HepG2 (cell line): Measurements from ENCODE around the gene ZBTB17. TPM values are rescaled to one million over a fixed set of nuclear protein-coding genes. Genes with fewer than 3 reads are reported as not detected.

Source experiments
- AGO2 ChIP-seq: fragments of 200-400 bp; formaldehyde crosslinking; optimal IDR thresholded peaks from 2 replicates; pipeline ENCODE3; 2017; ENCODE audit warnings: mild to moderate bottlenecking, low read depth, low read length, moderate library complexity
- ARNTL ChIP-seq: sonication (generic); formaldehyde crosslinking; IDR thresholded peaks from 2 replicates; pipeline ENCODE4 v1.4.0; 2020; ENCODE audit warnings: mild to moderate bottlenecking, missing genetic modification reagents
- FOXA3 ChIP-seq: IDR thresholded peaks from 2 replicates; pipeline ENCODE4 v1.6.1; 2016; ENCODE audit warnings: missing genetic modification reagents, missing compliant biosample characterization
- GATAD2A ChIP-seq: IDR thresholded peaks from 2 replicates; pipeline ENCODE4 v1.6.1; 2016
- KDM4B ChIP-seq: sonication (generic); formaldehyde crosslinking; IDR thresholded peaks from 2 replicates; pipeline ENCODE4 v1.4.0; 2020; ENCODE audit warnings: missing genetic modification reagents
- MBD4 ChIP-seq: IDR thresholded peaks from 2 replicates; pipeline ENCODE4 v1.6.1; 2012; ENCODE audit warnings: low read length, inconsistent platforms, borderline replicate concordance
- MED1 ChIP-seq: sonication (generic); formaldehyde crosslinking; IDR thresholded peaks from 2 replicates; pipeline ENCODE4 v1.4.0; 2020; ENCODE audit warnings: missing genetic modification reagents
- MYC ChIP-seq: sonication (generic); formaldehyde crosslinking; IDR thresholded peaks from 2 replicates; pipeline ENCODE4 v1.9.0; 2021; ENCODE audit warnings: missing genetic modification reagents, borderline replicate concordance
- NR2F6 ChIP-seq, 2 experiments: IDR thresholded peaks; 2 replicates each; pipeline ENCODE4 v1.6.1; 2016; ENCODE audit warnings: antibody characterized with exemption in 1 of 2, mild to moderate bottlenecking in 1 of 2
- SAP130 ChIP-seq: IDR thresholded peaks from 2 replicates; pipeline ENCODE4 v1.6.1; 2016; ENCODE audit warnings: low read depth
- ZFP82 ChIP-seq: sonication (generic); formaldehyde crosslinking; IDR thresholded peaks from 2 replicates; pipeline ENCODE4 v1.5.1; 2020; ENCODE audit warnings: mild to moderate bottlenecking, missing genetic modification reagents, borderline replicate concordance
- ZNF138 ChIP-seq: sonication (generic); formaldehyde crosslinking; IDR thresholded peaks from 2 replicates; pipeline ENCODE4 v1.5.0; 2020; ENCODE audit warnings: mild to moderate bottlenecking, low read depth, missing genetic modification reagents
- ZNF20 ChIP-seq: sonication (generic); formaldehyde crosslinking; IDR thresholded peaks from 2 replicates; pipeline ENCODE4 v1.4.0; 2020; ENCODE audit warnings: mild to moderate bottlenecking, moderate library complexity, missing genetic modification reagents
- ZNF350 ChIP-seq: sonication (generic); formaldehyde crosslinking; IDR thresholded peaks from 2 replicates; pipeline ENCODE4 v1.4.0; 2020; ENCODE audit warnings: mild to moderate bottlenecking, low read depth, missing genetic modification reagents, borderline replicate concordance
- ZNF441 ChIP-seq: sonication (generic); formaldehyde crosslinking; IDR thresholded peaks from 2 replicates; pipeline ENCODE4 v1.7.0; 2021; ENCODE audit warnings: missing genetic modification reagents, borderline replicate concordance
- ZNF501 ChIP-seq: sonication (generic); formaldehyde crosslinking; IDR thresholded peaks from 2 replicates; pipeline ENCODE4 v1.5.1; 2020; ENCODE audit warnings: mild to moderate bottlenecking, moderate library complexity, missing genetic modification reagents
- ZNF746 ChIP-seq: sonication (generic); formaldehyde crosslinking; IDR thresholded peaks from 2 replicates; pipeline ENCODE4 v1.8.0; 2022; ENCODE audit warnings: mild to moderate bottlenecking, missing genetic modification reagents
- ZNF775 ChIP-seq: sonication (generic); formaldehyde crosslinking; IDR thresholded peaks from 2 replicates; pipeline ENCODE4 v1.4.0; 2020; ENCODE audit warnings: missing genetic modification reagents, mild to moderate bottlenecking, moderate library complexity, borderline replicate concordance
- ZNF780A ChIP-seq: sonication (generic); formaldehyde crosslinking; IDR thresholded peaks from 2 replicates; pipeline ENCODE4 v1.8.0; 2022; ENCODE audit warnings: mild to moderate bottlenecking, missing genetic modification reagents, moderate library complexity
- polyA plus RNA-seq, 8 experiments: library from polyadenylated mRNA; depleted of rRNA in 3 of 8; stranded (reverse) in 7 of 8; unstranded in 1 of 8; fragments of >200 nt; fragmentation: Illumina TruSeq in 4 of 8; extraction: Trizol in 4 of 8; gene quantifications; 2 replicates each; pipeline versions ENCODE4 v1.2.1 to v1.2.3, GENCODE V29; 2011 to 2016; ENCODE audit warnings: low read depth in 4 of 8, missing spikeins in 1 of 8, mixed read lengths in 1 of 8; ENCODE audit not compliant: insufficient read depth in 1 of 8
- total RNA-seq, 5 experiments: library from RNA; depleted of rRNA; stranded (reverse); fragments of >200 nt; fragmentation: Illumina TruSeq; extraction: Trizol; gene quantifications; 2 replicates each; pipeline ENCODE4 v1.2.3, GENCODE V29; 2016; ENCODE audit warnings: low read depth in 1 of 5
- TF ChIP-seq, protein P1 (sequence below): sonication (generic); formaldehyde crosslinking; conservative IDR thresholded peaks from 2 replicates; pipeline ENCODE4 v1.8.0; 2022; ENCODE audit warnings: low read depth, missing genetic modification reagents
- TF ChIP-seq, protein P2 (sequence below): sonication (generic); formaldehyde crosslinking; IDR thresholded peaks from 2 replicates; pipeline ENCODE4 v1.8.1; 2022; ENCODE audit warnings: mild to moderate bottlenecking, missing genetic modification reagents
- TF ChIP-seq, protein P3 (sequence below): IDR thresholded peaks from 2 replicates; pipeline ENCODE4 v1.6.1; 2016; ENCODE audit warnings: missing genetic modification reagents, missing compliant biosample characterization

Gene ZBTB17
- total and polyA plus RNA-seq, 2 of the 13 experiments (the other 11 are each of a cell fraction or from before 2014, with no cell fraction given): 16.7 to 17.0 TPM

DNA sequence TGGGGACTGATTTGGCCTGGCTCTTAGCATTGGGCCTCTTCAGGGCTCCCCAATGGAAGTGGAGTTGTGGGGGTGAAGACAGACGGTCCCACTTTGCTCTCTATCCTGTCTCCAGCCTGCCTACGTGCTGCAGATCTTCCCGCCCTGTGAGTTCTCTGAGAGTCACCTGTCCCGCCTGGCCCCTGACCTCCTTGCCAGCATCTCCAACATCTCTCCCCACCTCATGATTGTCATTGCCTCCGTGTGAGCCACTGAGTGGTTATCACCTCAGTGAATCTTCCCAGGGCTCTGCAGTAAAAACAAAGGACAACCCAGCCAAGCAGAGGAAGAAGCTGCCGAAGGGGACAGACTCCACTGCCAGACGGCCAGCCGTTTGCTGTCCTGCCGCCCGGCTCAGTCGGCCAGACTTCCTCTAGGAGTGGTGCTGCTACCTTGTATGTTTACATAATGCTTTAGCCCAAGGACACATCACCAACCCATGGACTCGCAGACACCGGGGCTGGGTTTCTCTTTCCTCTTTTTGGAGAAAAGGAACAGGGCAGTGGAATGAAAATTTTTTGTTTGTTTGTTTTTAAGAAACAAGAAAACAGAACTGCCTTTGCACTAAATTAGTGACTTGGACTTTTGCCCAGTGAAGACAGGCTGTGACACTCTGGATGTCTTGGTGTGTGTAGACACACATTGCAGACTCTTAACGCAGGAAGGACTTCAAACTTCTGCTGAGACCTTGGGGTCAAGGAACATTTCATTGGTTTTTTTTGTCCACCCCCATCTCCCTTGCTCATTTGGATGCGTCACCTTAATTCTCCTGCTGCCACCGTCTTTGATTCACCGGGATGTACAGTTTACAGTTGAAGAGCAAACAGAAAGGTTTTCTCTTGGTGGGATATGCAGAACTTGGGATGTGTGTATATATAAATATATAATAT, 36.5 kb downstream of the ZBTB17 start (continued):
- TF ChIP-seq ARNTL (CRISPR knock-in tag): 0 out of 2 replicates have a peak, but pooled peaks have one; percentile 33
- TF ChIP-seq, protein P1, sequence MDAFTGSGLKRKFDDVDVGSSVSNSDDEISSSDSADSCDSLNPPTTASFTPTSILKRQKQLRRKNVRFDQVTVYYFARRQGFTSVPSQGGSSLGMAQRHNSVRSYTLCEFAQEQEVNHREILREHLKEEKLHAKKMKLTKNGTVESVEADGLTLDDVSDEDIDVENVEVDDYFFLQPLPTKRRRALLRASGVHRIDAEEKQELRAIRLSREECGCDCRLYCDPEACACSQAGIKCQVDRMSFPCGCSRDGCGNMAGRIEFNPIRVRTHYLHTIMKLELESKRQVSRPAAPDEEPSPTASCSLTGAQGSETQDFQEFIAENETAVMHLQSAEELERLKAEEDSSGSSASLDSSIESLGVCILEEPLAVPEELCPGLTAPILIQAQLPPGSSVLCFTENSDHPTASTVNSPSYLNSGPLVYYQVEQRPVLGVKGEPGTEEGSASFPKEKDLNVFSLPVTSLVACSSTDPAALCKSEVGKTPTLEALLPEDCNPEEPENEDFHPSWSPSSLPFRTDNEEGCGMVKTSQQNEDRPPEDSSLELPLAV (CRISPR knock-in tag): no peak
- TF ChIP-seq AGO2: peak; percentile 64
- TF ChIP-seq NR2F6 (IDR thresholded peaks at IDR 0.05): 0 out of 2 replicates have a peak, but pooled peaks have one; percentile 14
- peak; percentile 45; the same call in 1 of the 2 replicates for TF ChIP-seq NR2F6 (CRISPR knock-in tag; IDR thresholded peaks at IDR 0.05)
- no peak for TF ChIP-seq ZNF775 (CRISPR knock-in tag)
- no peak for TF ChIP-seq ZNF350 (CRISPR knock-in tag)
- TF ChIP-seq SAP130 (CRISPR knock-in tag): peak; percentile 75
- no peak for TF ChIP-seq ZNF138 (CRISPR knock-in tag)
- TF ChIP-seq ZNF20 (CRISPR knock-in tag): no peak
- TF ChIP-seq, protein P2, sequence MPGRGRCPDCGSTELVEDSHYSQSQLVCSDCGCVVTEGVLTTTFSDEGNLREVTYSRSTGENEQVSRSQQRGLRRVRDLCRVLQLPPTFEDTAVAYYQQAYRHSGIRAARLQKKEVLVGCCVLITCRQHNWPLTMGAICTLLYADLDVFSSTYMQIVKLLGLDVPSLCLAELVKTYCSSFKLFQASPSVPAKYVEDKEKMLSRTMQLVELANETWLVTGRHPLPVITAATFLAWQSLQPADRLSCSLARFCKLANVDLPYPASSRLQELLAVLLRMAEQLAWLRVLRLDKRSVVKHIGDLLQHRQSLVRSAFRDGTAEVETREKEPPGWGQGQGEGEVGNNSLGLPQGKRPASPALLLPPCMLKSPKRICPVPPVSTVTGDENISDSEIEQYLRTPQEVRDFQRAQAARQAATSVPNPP: no peak
- no peak for TF ChIP-seq ZFP82 (CRISPR knock-in tag)
- no peak for TF ChIP-seq KDM4B (CRISPR knock-in tag)
- 0 out of 2 replicates have a peak, but pooled peaks have one; percentile 31 for TF ChIP-seq ZNF780A (CRISPR knock-in tag)
- TF ChIP-seq ZNF746: no peak
- 0 out of 2 replicates have a peak, but pooled peaks have one; percentile 36 for TF ChIP-seq GATAD2A (CRISPR knock-in tag)
- TF ChIP-seq MBD4: no peak
- TF ChIP-seq, protein P3, sequence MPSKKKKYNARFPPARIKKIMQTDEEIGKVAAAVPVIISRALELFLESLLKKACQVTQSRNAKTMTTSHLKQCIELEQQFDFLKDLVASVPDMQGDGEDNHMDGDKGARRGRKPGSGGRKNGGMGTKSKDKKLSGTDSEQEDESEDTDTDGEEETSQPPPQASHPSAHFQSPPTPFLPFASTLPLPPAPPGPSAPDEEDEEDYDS (CRISPR knock-in tag): 0 out of 2 replicates have a peak, but pooled peaks have one; percentile 17
- peak; percentile 49; the same call in 1 of the 2 replicates for TF ChIP-seq MED1 (CRISPR knock-in tag)
- TF ChIP-seq ZNF441 (CRISPR knock-in tag): 0 out of 2 replicates have a peak, but pooled peaks have one; percentile 37
- TF ChIP-seq FOXA3: peak; percentile 71
- TF ChIP-seq ZNF501 (CRISPR knock-in tag): peak; percentile 53; the same call in 1 of the 2 replicates
- TF ChIP-seq MYC (CRISPR knock-in tag): no peak
